HepG2 (cell line): ENCODE results near the gene LIPT1. TPM values are rescaled to one million over a fixed set of nuclear protein-coding genes. Genes with fewer than 3 reads are reported as not detected.

Experiments used
- AHR ChIP-seq: IDR thresholded peaks from 2 replicates; pipeline ENCODE4 v1.6.1; 2018; ENCODE audit warnings: missing genetic modification reagents, missing compliant biosample characterization
- ATF4 ChIP-seq, 2 experiments: fragments of 450-650 bp in 1 of 2; sonication (generic) in 1 of 2; formaldehyde crosslinking; IDR thresholded peaks; 2 replicates each; pipeline versions ENCODE4 v1.5.0 to v1.8.0; 2020 to 2022; ENCODE audit warnings: mild to moderate bottlenecking in 1 of 2, missing genetic modification reagents in 1 of 2
- CC2D1A ChIP-seq: sonication (generic); formaldehyde crosslinking; IDR thresholded peaks from 2 replicates; pipeline ENCODE4 v1.8.1; 2023; ENCODE audit warnings: mild to moderate bottlenecking, missing genetic modification reagents
- FIP1L1 ChIP-seq: fragments of 200-400 bp; formaldehyde crosslinking; IDR thresholded peaks from 2 replicates; pipeline ENCODE4 v1.6.1; 2018; ENCODE audit warnings: low read depth, mild to moderate bottlenecking, low read length, moderate library complexity, borderline replicate concordance; ENCODE audit not compliant: insufficient read depth
- FUBP1 ChIP-seq: sonication (generic); formaldehyde crosslinking; IDR thresholded peaks from 2 replicates; pipeline ENCODE4 v1.5.1; 2020; ENCODE audit warnings: missing genetic modification reagents, mild to moderate bottlenecking, borderline replicate concordance
- HNRNPH1 ChIP-seq: fragments of 200-400 bp; formaldehyde crosslinking; optimal IDR thresholded peaks from 2 replicates; pipeline ENCODE3; 2017; ENCODE audit warnings: mild to moderate bottlenecking, low read depth, low read length
- NBN ChIP-seq: fragments of 450-650 bp; conservative IDR thresholded peaks from 2 replicates; pipeline ENCODE4 v1.6.1; 2017
- NFKBIZ ChIP-seq: IDR thresholded peaks from 2 replicates; pipeline ENCODE4 v1.6.1; 2018; ENCODE audit warnings: missing genetic modification reagents, missing compliant biosample characterization
- PHF8 ChIP-seq: sonication (generic); formaldehyde crosslinking; IDR thresholded peaks from 2 replicates; pipeline ENCODE4 v1.5.0; 2020; ENCODE audit warnings: missing genetic modification reagents
- POLR2AphosphoS5 ChIP-seq: IDR thresholded peaks from 2 replicates; pipeline ENCODE4 v1.6.1; 2012; ENCODE audit warnings: low read depth, low read length
- RNF2 ChIP-seq: fragments of 450-650 bp; conservative IDR thresholded peaks from 2 replicates; pipeline ENCODE4 v1.6.1; 2016; ENCODE audit warnings: low read depth
- SCMH1 ChIP-seq: sonication (generic); formaldehyde crosslinking; IDR thresholded peaks from 2 replicates; pipeline ENCODE4 v1.9.0; 2021; ENCODE audit warnings: missing genetic modification reagents, mild to moderate bottlenecking, borderline replicate concordance
- SETDB1 ChIP-seq: sonication (generic); formaldehyde crosslinking; IDR thresholded peaks from 2 replicates; pipeline ENCODE4 v1.5.1; 2020; ENCODE audit warnings: missing genetic modification reagents, mild to moderate bottlenecking, borderline replicate concordance
- SMC3 ChIP-seq: IDR thresholded peaks from 2 replicates; pipeline ENCODE4 v1.6.1; 2011; ENCODE audit warnings: low read length, improper control_type of control experiment
- THAP7 ChIP-seq: sonication (generic); formaldehyde crosslinking; IDR thresholded peaks from 2 replicates; pipeline ENCODE4 v1.8.1; 2023; ENCODE audit warnings: mild to moderate bottlenecking, missing genetic modification reagents
- ZBTB33 ChIP-seq: sonication (generic); formaldehyde crosslinking; IDR thresholded peaks from 2 replicates; pipeline ENCODE4 v1.4.0; 2020; ENCODE audit warnings: missing genetic modification reagents
- ZNF101 ChIP-seq: sonication (generic); formaldehyde crosslinking; IDR thresholded peaks from 2 replicates; pipeline ENCODE4 v1.4.0; 2020; ENCODE audit warnings: mild to moderate bottlenecking, low read depth, missing genetic modification reagents, borderline replicate concordance
- ZNF256 ChIP-seq: sonication (generic); formaldehyde crosslinking; conservative IDR thresholded peaks from 2 replicates; pipeline ENCODE4 v1.4.0; 2020; ENCODE audit warnings: missing genetic modification reagents
- ZNF556 ChIP-seq: sonication (generic); formaldehyde crosslinking; IDR thresholded peaks from 2 replicates; pipeline ENCODE4 v1.4.0; 2020; ENCODE audit warnings: mild to moderate bottlenecking, missing genetic modification reagents, borderline replicate concordance
- ZNF572 ChIP-seq: sonication (generic); formaldehyde crosslinking; IDR thresholded peaks from 2 replicates; pipeline ENCODE4 v1.5.1; 2020; ENCODE audit warnings: mild to moderate bottlenecking, missing genetic modification reagents
- polyA plus RNA-seq, 8 experiments: library from polyadenylated mRNA; depleted of rRNA in 3 of 8; stranded (reverse) in 7 of 8; unstranded in 1 of 8; fragments of >200 nt; fragmentation: Illumina TruSeq in 4 of 8; extraction: Trizol in 4 of 8; gene quantifications; 2 replicates each; pipeline versions ENCODE4 v1.2.1 to v1.2.3, GENCODE V29; 2011 to 2016; ENCODE audit warnings: low read depth in 4 of 8, missing spikeins in 1 of 8, mixed read lengths in 1 of 8; ENCODE audit not compliant: insufficient read depth in 1 of 8
- total RNA-seq, 5 experiments: library from RNA; depleted of rRNA; stranded (reverse); fragments of >200 nt; fragmentation: Illumina TruSeq; extraction: Trizol; gene quantifications; 2 replicates each; pipeline ENCODE4 v1.2.3, GENCODE V29; 2016; ENCODE audit warnings: low read depth in 1 of 5
- TF ChIP-seq, protein P1 (sequence below): fragments of 450-650 bp; IDR thresholded peaks from 2 replicates; pipeline ENCODE4 v1.6.1; 2017; ENCODE audit warnings: mild to moderate bottlenecking

The LIPT1 gene
- total and polyA plus RNA-seq, 2 of the 13 experiments (the other 11 are each of a cell fraction or from before 2014, with no cell fraction given) = 8.0 to 9.6 TPM

DNA sequence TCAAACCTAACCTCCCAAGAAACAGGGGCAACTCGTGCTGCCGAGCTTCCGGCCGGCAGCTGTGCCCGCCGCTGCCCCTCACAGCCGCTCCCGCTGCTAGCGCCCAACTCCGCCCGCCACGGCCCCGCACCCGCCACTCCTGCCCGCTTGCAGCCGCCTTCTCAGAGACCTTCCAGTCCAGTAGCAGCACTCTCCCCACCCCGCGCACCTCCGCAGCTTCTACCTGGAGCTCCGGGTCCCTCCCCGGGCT lies 14.0 kb upstream of the LIPT1 start (continued):
- TF ChIP-seq, protein P1, sequence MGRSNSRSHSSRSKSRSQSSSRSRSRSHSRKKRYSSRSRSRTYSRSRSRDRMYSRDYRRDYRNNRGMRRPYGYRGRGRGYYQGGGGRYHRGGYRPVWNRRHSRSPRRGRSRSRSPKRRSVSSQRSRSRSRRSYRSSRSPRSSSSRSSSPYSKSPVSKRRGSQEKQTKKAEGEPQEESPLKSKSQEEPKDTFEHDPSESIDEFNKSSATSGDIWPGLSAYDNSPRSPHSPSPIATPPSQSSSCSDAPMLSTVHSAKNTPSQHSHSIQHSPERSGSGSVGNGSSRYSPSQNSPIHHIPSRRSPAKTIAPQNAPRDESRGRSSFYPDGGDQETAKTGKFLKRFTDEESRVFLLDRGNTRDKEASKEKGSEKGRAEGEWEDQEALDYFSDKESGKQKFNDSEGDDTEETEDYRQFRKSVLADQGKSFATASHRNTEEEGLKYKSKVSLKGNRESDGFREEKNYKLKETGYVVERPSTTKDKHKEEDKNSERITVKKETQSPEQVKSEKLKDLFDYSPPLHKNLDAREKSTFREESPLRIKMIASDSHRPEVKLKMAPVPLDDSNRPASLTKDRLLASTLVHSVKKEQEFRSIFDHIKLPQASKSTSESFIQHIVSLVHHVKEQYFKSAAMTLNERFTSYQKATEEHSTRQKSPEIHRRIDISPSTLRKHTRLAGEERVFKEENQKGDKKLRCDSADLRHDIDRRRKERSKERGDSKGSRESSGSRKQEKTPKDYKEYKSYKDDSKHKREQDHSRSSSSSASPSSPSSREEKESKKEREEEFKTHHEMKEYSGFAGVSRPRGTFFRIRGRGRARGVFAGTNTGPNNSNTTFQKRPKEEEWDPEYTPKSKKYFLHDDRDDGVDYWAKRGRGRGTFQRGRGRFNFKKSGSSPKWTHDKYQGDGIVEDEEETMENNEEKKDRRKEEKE = no peak
- no peak for TF ChIP-seq POLR2AphosphoS5
- TF ChIP-seq CC2D1A (CRISPR knock-in tag) = no peak
- TF ChIP-seq ZNF101 (CRISPR knock-in tag) = no peak
- TF ChIP-seq HNRNPH1 = no peak
- TF ChIP-seq SETDB1 (CRISPR knock-in tag) = no peak
- TF ChIP-seq ZBTB33 (CRISPR knock-in tag) = no peak
- TF ChIP-seq FUBP1 = 0 out of 2 replicates have a peak, but pooled peaks have one; percentile 38
- no peak for TF ChIP-seq SCMH1
- peak; percentile 13; the same call in 1 of the 2 replicates for TF ChIP-seq ZNF556 (CRISPR knock-in tag)
- peak; percentile 88; the same call in 1 of the 2 replicates for TF ChIP-seq ZNF256 (CRISPR knock-in tag)
- 0 out of 2 replicates have a peak, but pooled peaks have one; percentile 46 for TF ChIP-seq THAP7 (CRISPR knock-in tag)
- TF ChIP-seq RNF2 = no peak
- TF ChIP-seq AHR (CRISPR knock-in tag) = peak; percentile 36; the same call in 1 of the 2 replicates
- no peak for TF ChIP-seq NFKBIZ (CRISPR knock-in tag)
- TF ChIP-seq NBN = no peak
- TF ChIP-seq FIP1L1 = no peak
- peak; percentile 77; the same call in 1 of the 2 replicates for TF ChIP-seq PHF8 (CRISPR knock-in tag)
- no peak for TF ChIP-seq SMC3
- no peak for TF ChIP-seq ZNF572 (CRISPR knock-in tag)
- TF ChIP-seq ATF4 (CRISPR knock-in tag; IDR thresholded peaks at IDR 0.05) = peak in 1 of 2 experiments; percentile 46; a peak in 1 of 4 replicates
